RWPE1 (cell line): ENCODE data around the gene PCK1.

Experiments used
- CTCF ChIA-PET: fragments of 350-600 bp; sonication (Branson Sonifier 250); formaldehyde crosslinking; extraction: SDS; loops from one replicate; lab custom pipeline; 2021; lab: Yijun Ruan, JAX
- POLR2A ChIA-PET: fragments of 400-600 bp; formaldehyde crosslinking; extraction: SDS; loops from one replicate; lab custom pipeline; 2020; ENCODE audit warnings: antibody characterized with exemption; ENCODE audit not compliant: low non-redundant PET; lab: Yijun Ruan, JAX
- DNase-seq: peaks from one replicate; pipeline ENCODE4 v3.0.0; 2012; ENCODE audit warnings: low spot score
- H3K27ac ChIP-seq: fragments of 450-650 bp; 2 replicates; pipeline ENCODE4 v1.5.1; 2017
- TF ChIP-seq, protein P1 (sequence below): fragments of 450-650 bp; conservative IDR thresholded peaks from 2 replicates; pipeline ENCODE4 v1.5.1; 2017; ENCODE audit warnings: low read depth, mild to moderate bottlenecking

PCK1 gene

DNA sequence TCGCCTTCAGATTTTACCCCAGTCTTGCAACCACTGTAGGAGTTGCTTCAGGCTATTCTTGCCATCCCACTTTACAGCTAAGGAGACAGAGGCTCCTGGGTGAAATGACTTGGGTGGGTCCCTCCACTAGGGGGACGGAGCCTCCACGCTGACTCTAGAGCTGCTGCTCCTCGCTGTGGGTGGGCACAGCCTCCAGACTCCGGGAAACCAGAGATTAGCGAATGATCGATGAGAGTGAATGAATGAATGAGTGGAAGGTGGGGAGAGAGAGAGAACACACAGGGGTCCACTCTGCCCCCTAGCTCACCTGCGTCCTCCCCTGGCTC is 48.9 kb downstream of the PCK1 start:
- TF ChIP-seq, protein P1, sequence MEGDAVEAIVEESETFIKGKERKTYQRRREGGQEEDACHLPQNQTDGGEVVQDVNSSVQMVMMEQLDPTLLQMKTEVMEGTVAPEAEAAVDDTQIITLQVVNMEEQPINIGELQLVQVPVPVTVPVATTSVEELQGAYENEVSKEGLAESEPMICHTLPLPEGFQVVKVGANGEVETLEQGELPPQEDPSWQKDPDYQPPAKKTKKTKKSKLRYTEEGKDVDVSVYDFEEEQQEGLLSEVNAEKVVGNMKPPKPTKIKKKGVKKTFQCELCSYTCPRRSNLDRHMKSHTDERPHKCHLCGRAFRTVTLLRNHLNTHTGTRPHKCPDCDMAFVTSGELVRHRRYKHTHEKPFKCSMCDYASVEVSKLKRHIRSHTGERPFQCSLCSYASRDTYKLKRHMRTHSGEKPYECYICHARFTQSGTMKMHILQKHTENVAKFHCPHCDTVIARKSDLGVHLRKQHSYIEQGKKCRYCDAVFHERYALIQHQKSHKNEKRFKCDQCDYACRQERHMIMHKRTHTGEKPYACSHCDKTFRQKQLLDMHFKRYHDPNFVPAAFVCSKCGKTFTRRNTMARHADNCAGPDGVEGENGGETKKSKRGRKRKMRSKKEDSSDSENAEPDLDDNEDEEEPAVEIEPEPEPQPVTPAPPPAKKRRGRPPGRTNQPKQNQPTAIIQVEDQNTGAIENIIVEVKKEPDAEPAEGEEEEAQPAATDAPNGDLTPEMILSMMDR, result no peak
- DNase-seq, result no peak
- ChIA-PET POLR2A (no interaction called here), CTCF (interaction anchor here (0.9 to 1.3 kb wide), 4 partner anchors 11 to 601 kb away, joined by 3 to 6 read pairs (median 4); no protein-coding TSS in a partner anchor)
- no peak overlapping the region for H3K27ac ChIP-seq

DNA sequence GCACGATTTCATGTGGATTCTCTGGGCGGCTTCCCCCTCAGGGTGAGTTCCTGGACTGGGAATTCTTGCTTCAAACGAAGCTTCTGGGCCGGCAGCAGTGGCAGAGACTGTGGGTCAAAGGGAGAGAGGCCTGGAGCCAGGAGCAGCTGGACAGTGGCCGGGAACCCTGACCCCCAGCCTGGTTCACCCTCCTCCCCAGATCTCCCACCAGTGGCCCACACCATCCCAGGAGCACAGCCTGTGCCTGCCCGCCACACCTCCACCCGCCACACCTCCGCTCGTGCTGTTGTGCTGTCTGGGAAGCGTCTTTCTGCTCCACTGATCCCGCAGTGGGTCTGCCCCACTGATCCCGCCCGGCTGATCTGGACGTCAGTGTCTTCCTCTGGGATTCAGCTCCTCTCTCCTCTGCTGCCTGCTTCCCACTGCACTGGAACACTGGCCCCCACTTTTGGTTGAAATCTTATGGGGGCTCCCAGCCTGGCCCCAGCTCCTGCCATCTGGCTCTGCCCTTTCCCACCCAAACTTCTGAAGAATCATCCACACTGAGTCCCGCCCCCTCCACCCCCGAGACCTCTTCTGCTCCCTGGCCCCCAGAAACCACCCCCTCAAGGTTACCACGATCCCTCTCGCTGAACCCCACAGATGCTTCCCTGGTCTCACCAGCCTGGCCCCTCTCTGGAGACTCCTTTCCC is 49.5 kb downstream of the PCK1 start:
- POLR2A ChIA-PET, result no interaction called here

DNA sequence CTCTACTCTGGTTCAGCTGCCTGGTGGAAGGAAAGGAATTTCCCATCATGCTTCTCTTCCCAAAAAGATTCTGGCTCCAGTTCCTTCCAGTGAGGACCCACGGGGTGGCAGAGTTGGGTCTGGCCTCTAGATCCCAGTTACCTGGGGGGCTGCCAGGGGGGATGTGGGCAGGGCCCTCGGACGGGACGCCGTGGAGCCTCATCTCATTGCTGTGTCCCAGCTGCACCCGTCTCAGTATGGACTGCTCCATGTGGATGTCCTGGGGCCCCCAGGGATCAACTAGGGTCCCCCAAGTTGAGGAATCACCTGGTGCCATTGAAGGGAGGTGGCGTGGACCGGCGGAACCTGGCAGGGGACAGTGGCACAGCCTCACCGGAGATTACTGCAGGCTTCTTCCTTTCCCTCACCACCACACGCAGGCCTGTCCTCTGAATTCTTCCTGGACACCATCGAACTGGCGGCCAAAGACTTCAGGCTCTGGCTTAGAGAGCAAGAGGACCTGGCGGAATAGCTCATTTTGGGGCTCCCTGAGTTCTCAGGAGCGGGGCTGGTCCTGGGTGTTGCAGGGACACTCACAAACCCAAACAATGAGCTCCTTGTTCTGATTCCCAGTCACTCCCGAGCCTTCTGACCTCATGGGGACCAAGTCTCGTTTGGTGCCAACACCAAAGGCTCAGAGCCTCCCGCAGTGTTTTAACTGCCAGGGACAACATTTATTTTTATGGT is 50.8 kb downstream of the PCK1 start:
- ChIA-PET POLR2A (no interaction called here), CTCF (interaction anchor here (0.6 to 0.9 kb wide), 2 partner anchors 102 kb away, joined by 3 read pairs; no protein-coding TSS in a partner anchor)
- DNase-seq, result no peak
- no peak overlapping the region for H3K27ac ChIP-seq
- TF ChIP-seq, protein P1, result no peak

More for the DNA sequence above, 49.5 kb downstream of the PCK1 start:
- no peak overlapping the region for H3K27ac ChIP-seq
- TF ChIP-seq, protein P1, result no peak
- CTCF ChIA-PET, result interaction anchor here (1.0 to 1.3 kb wide), 3 partner anchors 11 to 575 kb away, joined by 3 to 6 read pairs (median 3); no protein-coding TSS in a partner anchor
- DNase-seq, result no peak

DNA sequence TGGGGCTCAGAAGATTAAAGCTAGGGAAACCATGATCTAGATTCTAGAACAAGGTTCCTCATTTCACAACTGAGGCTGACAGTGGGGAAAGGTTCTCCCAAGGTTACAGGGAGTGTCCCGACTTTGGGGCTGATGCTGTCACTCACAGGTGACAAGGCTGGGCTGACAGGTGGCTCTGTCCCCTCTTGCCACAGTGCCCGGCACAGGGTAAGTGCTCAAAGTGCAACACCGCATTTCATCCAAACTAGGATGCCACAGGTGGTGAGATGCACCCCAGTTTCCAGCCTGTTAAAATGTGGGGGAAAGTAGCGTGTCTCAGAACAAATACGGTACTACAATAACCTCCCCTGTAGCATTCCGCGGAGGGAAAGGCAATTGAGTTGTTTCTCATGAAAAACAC is 51.5 kb downstream of the PCK1 start:
- no peak for DNase-seq
- ChIA-PET POLR2A (no interaction called here), CTCF (interaction anchor here (0.9 kb wide), 1 partner anchor 102 kb away, joined by 3 read pairs; no protein-coding TSS in a partner anchor)
- TF ChIP-seq, protein P1, result no peak
- H3K27ac ChIP-seq, result no peak overlapping the region

DNA sequence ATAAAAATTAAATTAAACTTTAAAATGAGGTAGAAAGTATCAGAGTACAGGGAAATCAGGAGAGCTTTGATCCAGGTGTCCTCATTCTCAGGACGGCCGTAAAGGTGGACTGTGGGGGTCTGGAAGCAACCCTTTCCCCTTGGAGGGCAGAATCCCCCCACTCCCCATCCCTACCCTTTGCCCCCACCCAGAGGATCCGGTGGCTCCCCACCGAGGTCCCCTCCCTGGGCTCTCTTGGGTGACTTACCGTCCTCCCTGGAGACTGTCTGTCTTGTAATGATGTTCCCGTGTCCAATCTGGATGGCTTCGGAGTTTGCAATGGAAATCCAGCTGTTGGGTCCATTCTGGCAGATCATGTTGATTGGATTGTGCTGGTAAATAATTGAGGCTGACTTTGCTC is 52.0 kb downstream of the PCK1 start:
- ChIA-PET POLR2A (no interaction called here), CTCF (interaction anchor here (1.8 kb wide), 1 partner anchor 10 kb away, joined by 8 read pairs; no protein-coding TSS in a partner anchor)
- no peak overlapping the region for H3K27ac ChIP-seq
- TF ChIP-seq, protein P1, result no peak
- DNase-seq, result no peak

DNA sequence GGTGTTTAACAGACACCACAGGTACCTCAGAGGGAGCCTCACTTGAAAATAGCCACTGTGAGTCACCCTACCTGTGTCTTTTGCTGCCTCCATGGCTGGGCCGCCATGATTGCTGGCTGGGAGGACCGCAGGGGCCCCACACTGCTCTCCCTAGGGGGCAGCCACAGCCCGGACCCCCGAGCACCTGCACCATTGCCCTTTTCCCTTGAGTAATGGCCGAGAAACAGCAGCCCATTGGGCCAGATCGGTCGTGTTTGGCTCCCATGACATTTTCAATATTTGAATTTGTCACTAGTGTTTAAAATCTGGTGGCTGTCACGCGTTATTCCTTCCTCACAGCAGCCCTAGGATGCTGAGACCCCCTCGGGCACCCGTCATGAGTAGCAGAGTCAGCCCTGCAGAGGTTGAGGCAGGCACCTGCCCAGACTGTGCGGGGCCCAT is 52.6 kb downstream of the PCK1 start:
- no peak overlapping the region for H3K27ac ChIP-seq
- CTCF ChIA-PET, result interaction anchor here (1.8 kb wide), 1 partner anchor 9 kb away, joined by 8 read pairs; no protein-coding TSS in a partner anchor
- POLR2A ChIA-PET, result no interaction called here
- no peak for DNase-seq
- TF ChIP-seq, protein P1, result no peak
